Retinal pigment epithelial cell (primary cell): ENCODE data around the gene SOX5.

ENCODE experiments used
- DNase-seq: peaks from one replicate; pipeline ENCODE4 v3.0.0-alpha.2; 2010; ENCODE audit warnings: low read depth
- H3K4me3 ChIP-seq: 2 replicates; pipeline ENCODE4 v1.5.1; 2011; ENCODE audit warnings: mild to moderate bottlenecking, low read length, control low read depth, moderate library complexity
- TF ChIP-seq, protein P1 (sequence below): conservative IDR thresholded peaks from 2 replicates; pipeline ENCODE4 v1.5.1; 2011; ENCODE audit warnings: low read depth, low read length, control low read depth, inconsistent platforms

SOX5 gene

GRCh38 chr12:23753628-23754365, 195.7 kb downstream of the SOX5 start:
- no peak for DNase-seq
- no peak overlapping the region for H3K4me3 ChIP-seq
- TF ChIP-seq, protein P1, sequence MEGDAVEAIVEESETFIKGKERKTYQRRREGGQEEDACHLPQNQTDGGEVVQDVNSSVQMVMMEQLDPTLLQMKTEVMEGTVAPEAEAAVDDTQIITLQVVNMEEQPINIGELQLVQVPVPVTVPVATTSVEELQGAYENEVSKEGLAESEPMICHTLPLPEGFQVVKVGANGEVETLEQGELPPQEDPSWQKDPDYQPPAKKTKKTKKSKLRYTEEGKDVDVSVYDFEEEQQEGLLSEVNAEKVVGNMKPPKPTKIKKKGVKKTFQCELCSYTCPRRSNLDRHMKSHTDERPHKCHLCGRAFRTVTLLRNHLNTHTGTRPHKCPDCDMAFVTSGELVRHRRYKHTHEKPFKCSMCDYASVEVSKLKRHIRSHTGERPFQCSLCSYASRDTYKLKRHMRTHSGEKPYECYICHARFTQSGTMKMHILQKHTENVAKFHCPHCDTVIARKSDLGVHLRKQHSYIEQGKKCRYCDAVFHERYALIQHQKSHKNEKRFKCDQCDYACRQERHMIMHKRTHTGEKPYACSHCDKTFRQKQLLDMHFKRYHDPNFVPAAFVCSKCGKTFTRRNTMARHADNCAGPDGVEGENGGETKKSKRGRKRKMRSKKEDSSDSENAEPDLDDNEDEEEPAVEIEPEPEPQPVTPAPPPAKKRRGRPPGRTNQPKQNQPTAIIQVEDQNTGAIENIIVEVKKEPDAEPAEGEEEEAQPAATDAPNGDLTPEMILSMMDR = no peak

GRCh38 chr12:23752245-23752644, 197.2 kb downstream of the SOX5 start:
- no peak overlapping the region for H3K4me3 ChIP-seq
- no peak for DNase-seq
- TF ChIP-seq, protein P1 = no peak

DNA sequence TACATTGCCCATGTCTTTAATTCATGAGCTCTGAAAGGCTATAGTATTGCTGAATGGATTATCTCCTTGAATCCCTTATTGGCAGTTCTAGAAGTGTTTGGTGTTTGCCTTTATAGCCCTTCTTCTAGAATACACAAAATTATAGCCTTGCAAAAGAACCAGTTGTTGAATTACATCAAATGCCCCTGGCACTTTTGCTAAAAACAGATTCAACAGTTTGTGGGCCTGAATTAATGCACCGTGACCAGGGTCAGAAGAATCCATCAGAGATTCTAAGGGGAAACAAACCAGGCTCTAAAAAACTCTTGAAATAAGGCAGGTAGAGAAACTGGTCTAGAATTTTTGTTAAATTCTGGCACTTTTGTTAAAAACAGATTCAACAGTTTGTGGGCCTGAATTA, 197.8 kb downstream of the SOX5 start:
- DNase-seq = no peak
- no peak overlapping the region for H3K4me3 ChIP-seq
- TF ChIP-seq, protein P1 = no peak

GRCh38 chr12:23750923-23751322, 198.5 kb downstream of the SOX5 start:
- TF ChIP-seq, protein P1 = no peak
- no peak overlapping the region for H3K4me3 ChIP-seq
- DNase-seq = no peak

DNA sequence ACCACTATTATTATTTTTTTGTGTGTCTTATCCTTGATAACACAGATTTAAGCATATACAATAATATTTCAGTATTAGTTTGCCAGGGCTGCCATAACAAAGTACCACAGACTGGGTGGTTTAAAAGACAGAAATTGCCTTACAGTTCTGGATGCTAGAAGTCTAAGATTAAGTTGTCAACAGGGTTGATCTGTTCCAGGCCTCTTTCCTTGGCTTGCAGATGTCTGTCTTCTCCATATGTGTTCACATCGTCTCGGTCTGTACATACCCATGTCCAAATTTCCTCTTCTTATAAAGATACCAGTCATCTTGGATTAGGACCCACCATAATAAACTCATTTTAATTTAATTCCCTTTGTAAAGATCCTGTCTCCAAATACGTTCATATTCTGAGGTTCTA, 204.8 kb downstream of the SOX5 start:
- TF ChIP-seq, protein P1 = no peak
- DNase-seq = no peak
- H3K4me3 ChIP-seq = no peak overlapping the region

- TF ChIP-seq, protein P1 = no peak
- H3K4me3 ChIP-seq = no peak overlapping the region
- no peak for DNase-seq
These were observed 206.9 kb downstream of the SOX5 start for GRCh38 chr12:23742574-23742973.

DNA sequence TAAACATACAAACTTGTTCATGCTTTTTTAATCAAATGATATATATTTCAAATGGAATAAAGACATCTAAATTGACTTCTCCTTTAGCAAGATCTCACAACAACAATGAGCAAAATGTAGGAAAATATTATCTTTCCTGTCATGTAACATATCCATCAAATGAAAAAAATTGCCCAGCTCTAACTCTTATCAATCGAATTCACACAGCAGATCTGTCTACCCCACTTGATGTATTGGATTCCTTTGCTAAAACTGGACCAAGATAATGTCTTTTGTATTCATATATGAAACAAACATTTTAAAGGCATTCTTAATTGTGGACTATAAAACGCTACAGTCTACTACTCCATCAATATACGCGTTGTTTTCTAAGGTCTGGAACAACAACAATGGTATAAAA, 218.0 kb downstream of the SOX5 start:
- no peak for DNase-seq
- no peak overlapping the region for H3K4me3 ChIP-seq
- TF ChIP-seq, protein P1 = no peak
